Right cardiac atrium (tissue), 5 donors: ENCODE data around the gene ELOVL2. TPM values are rescaled to one million over a fixed set of nuclear protein-coding genes. Genes with fewer than 3 reads are reported as not detected.

Experiments
- ATAC-seq, 2 donors: fragments of 200-7000 bp; cut with Tn5 transposase; one replicate each; pipeline versions ENCODE4 v1.8.0 to v1.9.1; 2020; ENCODE audit warnings: moderate library complexity in 2 of 2, mild to moderate bottlenecking in 1 of 2
- DNase-seq, 3 donors: peaks; one replicate each; pipeline ENCODE4 v3.0.0-alpha.2; 2020
- H3K27ac ChIP-seq: one replicate; pipeline ENCODE4 v1.5.1; 2013; ENCODE audit warnings: mild to moderate bottlenecking, low read length, control low read depth, moderate library complexity
- H3K27me3 ChIP-seq: one replicate; pipeline ENCODE4 v1.6.1; 2013; ENCODE audit not compliant: control insufficient read depth, insufficient read depth
- H3K4me1 ChIP-seq: one replicate; pipeline ENCODE4 v1.6.1; 2013; ENCODE audit warnings: low read length; ENCODE audit not compliant: control insufficient read depth, insufficient read depth
- H3K4me3 ChIP-seq: one replicate; pipeline ENCODE4 v1.5.1; 2013; ENCODE audit warnings: low read length, control low read depth
- H3K9me3 ChIP-seq: one replicate; pipeline ENCODE4 v1.6.1; 2013; ENCODE audit warnings: low read length; ENCODE audit not compliant: control insufficient read depth
- WGBS: extraction: QIAGEN DNeasy Blood & Tissue Kit; methylation state at CpG from one replicate; pipeline ENCODE4 v1.1.7; 2013; 5-methylcytosine and 5-hydroxymethylcytosine counted together
- intact Hi-C, 4 donors: fragments of 100-400 bp; cut with DNase I; formaldehyde crosslinking; loops; one replicate each; pipeline versions ENCODE4 v1.11.0 to v1.14.0; 2022 to 2023
- polyA plus RNA-seq: library from polyadenylated mRNA; stranded (reverse); fragments of 200-250 nt; gene quantifications from one replicate; pipeline ENCODE4 v1.2.3, GENCODE V29; 2013
- total RNA-seq, 4 donors: library from RNA; stranded (reverse); fragmentation: NEBNext Ultra II Directional; extraction: Animal tissue kit (Norgen Biotek cat#: 25700); gene quantifications; one replicate each; pipeline ENCODE4 v1.2.1, GENCODE V29; 2021
- donor health status: healthy with polysubstance abuse.
- donor health status: DM: no; HTN: yes; CAD: no.
- donor health status: DM: no; HTN: no; CAD: no.
- donor health status: DM: no; HTN: yes; CAD: no; lungs with severe emphysema.
- donor health status: DM: yes; HTN: yes; CAD: no.

ELOVL2 gene
- total and polyA plus RNA-seq, 5 donors = 0.61 to 1.4 (median 1.1) TPM

- H3K4me3 ChIP-seq = no peak overlapping the region
- no peak overlapping the region for H3K27ac ChIP-seq
- 59% methylated on average over 1 of the region's 1 CpG for WGBS
- intact Hi-C loops = no loop called here
- ATAC-seq (no peak), DNase-seq (no peak)
- no peaks in the 10 kb centered on the region for H3K27me3 ChIP-seq
- no peaks in the 10 kb centered on the region for H3K9me3 ChIP-seq
- H3K4me1 ChIP-seq = no peaks in the 10 kb centered on the region
These were observed 64.5 kb downstream of the ELOVL2 start for GRCh38 chr6:10979603-10980002.

- intact Hi-C loops = no loop called here
- no peaks in the 10 kb centered on the region for H3K4me1 ChIP-seq
- WGBS = 90% methylated on average over 5 of the region's 5 CpGs
- H3K27me3 ChIP-seq = no peaks in the 10 kb centered on the region
- no peak overlapping the region for H3K4me3 ChIP-seq
- no peak overlapping the region for H3K27ac ChIP-seq
- DNase-seq (no peak), ATAC-seq (no peak)
- H3K9me3 ChIP-seq = no peaks in the 10 kb centered on the region
These were observed 66.7 kb downstream of the ELOVL2 start for GRCh38 chr6:10977231-10977968.

GRCh38 chr6:10976571-10976970, 67.5 kb downstream of the ELOVL2 start:
- no peak for ATAC-seq
- no peak for DNase-seq
- intact Hi-C loops = no loop called here
- no peak overlapping the region for H3K4me3 ChIP-seq
- WGBS = 60% methylated on average over 6 of the region's 6 CpGs
- no peaks in the 10 kb centered on the region for H3K27me3 ChIP-seq
- H3K9me3 ChIP-seq = no peaks in the 10 kb centered on the region
- no peak overlapping the region for H3K27ac ChIP-seq
- no peaks in the 10 kb centered on the region for H3K4me1 ChIP-seq

GRCh38 chr6:10972196-10972595, 71.9 kb downstream of the ELOVL2 start:
- no peak for ATAC-seq
- DNase-seq = no peak
- H3K4me1 ChIP-seq = no peaks in the 10 kb centered on the region
- 58% methylated on average over 3 of the region's 3 CpGs for WGBS
- no peak overlapping the region for H3K27ac ChIP-seq
- intact Hi-C loops = no loop called here
- no peak overlapping the region for H3K4me3 ChIP-seq
- H3K27me3 ChIP-seq = no peaks in the 10 kb centered on the region
- no peaks in the 10 kb centered on the region for H3K9me3 ChIP-seq

- Histone ChIP-seq H3K27ac (no peak overlapping the region), H3K9me3 (peaks cover under 1% of the 10 kb centered on the region), H3K4me3 (no peak overlapping the region), H3K27me3 (no peaks in the 10 kb centered on the region), H3K4me1 (no peaks in the 10 kb centered on the region)
- intact Hi-C loops = no loop called here
- WGBS = 95% methylated on average over 3 of the region's 3 CpGs
- DNase-seq (no peak), ATAC-seq (no peak)
These were observed 73.4 kb downstream of the ELOVL2 start for GRCh38 chr6:10970731-10971130.

GRCh38 chr6:10968776-10969175, 75.3 kb downstream of the ELOVL2 start:
- WGBS = 75% methylated on average over 2 of the region's 2 CpGs
- intact Hi-C loops = no loop called here
- H3K4me1 ChIP-seq = no peaks in the 10 kb centered on the region
- no peak overlapping the region for H3K27ac ChIP-seq
- ATAC-seq = no peak
- peaks cover 2% of the 10 kb centered on the region for H3K9me3 ChIP-seq
- H3K27me3 ChIP-seq = no peaks in the 10 kb centered on the region
- no peak for DNase-seq
- no peak overlapping the region for H3K4me3 ChIP-seq

GRCh38 chr6:10964684-10965083, 79.4 kb downstream of the ELOVL2 start:
- ATAC-seq = no peak
- DNase-seq = no peak

GRCh38 chr6:10963113-10963512, 81.0 kb downstream of the ELOVL2 start:
- Histone ChIP-seq H3K9me3 (peaks cover 2% of the 10 kb centered on the region), H3K27me3 (no peaks in the 10 kb centered on the region), H3K4me3 (no peak overlapping the region), H3K4me1 (no peaks in the 10 kb centered on the region), H3K27ac (no peak overlapping the region)
- DNase-seq (no peak), ATAC-seq (no peak)
- WGBS = 74% methylated on average over 2 of the region's 2 CpGs
- intact Hi-C loops = no loop called here

More at GRCh38 chr6:10964684-10965083, 79.4 kb downstream of the ELOVL2 start:
- WGBS = 81% methylated on average over 1 of the region's 1 CpG
- Histone ChIP-seq H3K27ac (no peak overlapping the region), H3K27me3 (no peaks in the 10 kb centered on the region), H3K9me3 (peaks cover 2% of the 10 kb centered on the region), H3K4me1 (no peaks in the 10 kb centered on the region), H3K4me3 (no peak overlapping the region)
- intact Hi-C loops = no loop called here

GRCh38 chr6:10962673-10963072, 81.4 kb downstream of the ELOVL2 start:
- no peak for DNase-seq

GRCh38 chr6:10961837-10962236, 82.3 kb downstream of the ELOVL2 start:
- WGBS = 73% methylated on average over 3 of the region's 3 CpGs
- intact Hi-C loops = no loop called here
- Histone ChIP-seq H3K4me1 (no peaks in the 10 kb centered on the region), H3K27ac (no peak overlapping the region), H3K4me3 (no peak overlapping the region), H3K9me3 (peaks cover 2% of the 10 kb centered on the region), H3K27me3 (no peaks in the 10 kb centered on the region)
- ATAC-seq (no peak), DNase-seq (no peak)

More at GRCh38 chr6:10962673-10963072, 81.4 kb downstream of the ELOVL2 start:
- no peak for ATAC-seq
- WGBS = 53% methylated on average over 1 of the region's 1 CpG
- intact Hi-C loops = no loop called here
- Histone ChIP-seq H3K9me3 (peaks cover 2% of the 10 kb centered on the region), H3K27ac (no peak overlapping the region), H3K27me3 (no peaks in the 10 kb centered on the region), H3K4me1 (no peaks in the 10 kb centered on the region), H3K4me3 (no peak overlapping the region)

- H3K27me3 ChIP-seq = no peaks in the 10 kb centered on the region
- WGBS = 83% methylated on average over 2 of the region's 2 CpGs
- H3K9me3 ChIP-seq = no peaks in the 10 kb centered on the region
- no peaks in the 10 kb centered on the region for H3K4me1 ChIP-seq
- no peak overlapping the region for H3K27ac ChIP-seq
- H3K4me3 ChIP-seq = no peak overlapping the region
- intact Hi-C loops = no loop called here
- no peak for ATAC-seq
- no peak for DNase-seq
These were observed 83.9 kb downstream of the ELOVL2 start for GRCh38 chr6:10960171-10960570.
